GM21529 (cell line): ENCODE results near the gene KCNS3.

ENCODE experiments used
- ATAC-seq: cut with Tn5 transposase; IDR thresholded peaks from one replicate; pipeline ENCODE4 v1.9.1; 2021; ENCODE audit not compliant: unreplicated experiment

Gene KCNS3

GRCh38 chr2:17877811-17878280 is 621 bp upstream of the KCNS3 start:
- ATAC-seq, result peak; percentile 25

DNA sequence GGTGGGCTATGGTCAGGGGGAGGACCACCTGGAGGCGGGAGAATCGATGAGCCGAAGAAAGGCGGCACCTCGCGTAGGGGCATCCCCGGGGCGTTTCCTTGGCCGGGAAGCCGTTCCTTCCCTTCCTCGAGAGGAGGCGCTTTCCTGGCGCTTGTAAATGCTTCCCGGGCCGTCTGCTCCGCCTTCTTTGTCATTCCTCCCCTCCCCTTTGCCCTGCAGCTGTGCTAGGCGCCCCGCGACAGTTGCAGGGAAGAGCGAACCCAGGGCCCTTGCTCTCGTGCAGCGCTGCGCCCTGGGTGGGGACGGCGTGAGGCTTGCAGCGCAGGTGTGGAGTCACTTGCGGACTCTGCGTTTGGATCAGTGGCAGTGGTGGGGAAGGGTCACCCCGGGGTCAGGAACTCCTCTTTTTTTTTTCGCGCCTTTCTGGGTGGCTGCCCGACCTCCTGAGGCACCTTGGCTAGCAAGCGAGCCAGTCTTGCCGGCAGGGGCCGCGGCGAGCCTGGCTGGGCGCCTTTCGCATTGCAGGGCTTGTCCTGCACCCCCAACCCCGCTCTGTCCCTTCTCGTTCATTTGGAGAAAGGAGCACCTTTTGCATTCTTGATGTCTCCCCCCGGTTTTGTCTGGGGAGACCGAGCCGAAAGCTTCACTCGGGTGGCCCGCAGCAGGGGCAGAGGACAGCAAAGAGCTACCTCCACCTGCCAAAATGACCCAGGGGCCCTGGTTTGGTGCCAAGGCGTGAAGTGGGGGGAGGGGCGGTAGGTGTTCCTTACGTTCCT is 858 bp downstream of the KCNS3 start:
- peak; percentile 29 for ATAC-seq

- ATAC-seq, result no peak
These were observed 1.4 kb downstream of the KCNS3 start for GRCh38 chr2:17879913-17880274.

DNA sequence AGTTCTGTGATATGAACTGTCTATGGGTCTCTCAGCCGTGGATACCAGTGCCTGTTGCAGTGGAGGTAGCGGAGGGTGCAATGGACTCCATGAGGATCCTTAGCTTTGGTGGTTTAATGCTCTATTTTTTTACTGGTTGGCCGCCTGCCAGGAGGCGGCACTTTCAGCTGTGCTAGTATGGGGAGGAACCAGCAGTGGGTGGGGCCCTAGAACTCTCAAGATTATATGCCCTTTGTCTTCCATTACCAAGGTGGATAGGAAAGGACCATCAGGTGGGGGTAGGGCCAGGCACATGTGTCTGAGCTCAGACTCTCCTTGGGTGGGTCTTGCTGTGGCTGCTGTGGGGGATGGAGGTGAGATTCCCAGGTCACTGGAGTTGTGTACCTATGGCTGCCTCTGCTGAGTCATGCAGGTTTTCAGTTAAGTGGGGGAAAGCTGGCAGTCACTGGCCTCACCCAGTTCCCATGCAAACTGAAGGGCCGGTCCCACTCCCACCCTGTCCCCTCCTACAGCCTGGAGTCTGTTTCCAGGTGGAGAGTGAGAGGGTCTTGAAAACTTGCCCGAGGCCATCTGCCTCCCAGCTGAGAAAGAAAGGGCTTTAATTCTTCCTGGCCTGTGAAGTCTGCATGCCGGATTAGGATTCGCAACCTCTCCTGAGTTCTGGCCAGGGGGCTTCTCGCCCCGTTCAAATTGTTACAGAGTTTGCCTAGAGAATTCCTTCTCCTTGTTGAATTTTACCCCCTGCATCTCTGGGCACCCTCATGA is 14.5 kb downstream of the KCNS3 start:
- ATAC-seq, result no peak

DNA sequence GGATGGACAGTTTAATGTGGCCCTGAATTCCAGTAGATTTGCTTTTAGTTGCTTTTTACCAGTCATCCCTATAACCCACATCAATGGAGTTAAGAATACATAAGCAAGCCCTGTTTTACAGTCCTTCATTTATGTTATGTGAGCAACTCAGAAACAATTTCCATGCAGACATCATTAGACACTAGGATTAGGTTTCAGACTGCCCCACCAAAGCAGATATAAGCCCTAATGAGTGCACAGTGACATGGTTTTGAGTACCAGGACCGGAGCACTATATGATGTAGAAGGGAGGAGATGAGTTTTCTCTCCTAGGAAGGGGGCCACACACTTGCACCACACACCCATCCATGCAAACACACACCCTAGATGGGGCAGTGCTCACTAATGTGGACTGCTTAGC is 15.5 kb downstream of the KCNS3 start:
- no peak for ATAC-seq

GRCh38 chr2:17894556-17894955 is 16.1 kb downstream of the KCNS3 start:
- no peak for ATAC-seq

DNA sequence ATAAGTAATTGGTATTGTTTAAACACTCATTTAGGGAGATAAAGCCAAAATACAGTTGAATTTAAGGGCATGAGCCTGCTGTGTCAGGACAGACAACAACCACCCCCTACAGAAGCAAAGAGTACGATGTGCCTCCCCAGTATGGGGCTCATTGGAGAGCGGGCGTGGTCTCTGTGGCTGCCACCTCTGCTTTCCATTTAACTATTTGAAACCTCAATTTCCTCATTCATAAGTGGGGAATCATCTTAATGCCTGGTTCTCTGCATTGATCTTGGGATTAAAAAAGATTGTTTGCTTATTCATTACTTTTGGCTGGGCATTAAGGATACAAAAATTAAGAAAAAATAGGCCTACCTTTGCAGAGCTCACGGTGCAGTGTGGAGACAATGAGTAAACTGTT is 21.4 kb downstream of the KCNS3 start:
- no peak for ATAC-seq

- ATAC-seq, result no peak
These were observed 22.8 kb downstream of the KCNS3 start for GRCh38 chr2:17901246-17901645.

DNA sequence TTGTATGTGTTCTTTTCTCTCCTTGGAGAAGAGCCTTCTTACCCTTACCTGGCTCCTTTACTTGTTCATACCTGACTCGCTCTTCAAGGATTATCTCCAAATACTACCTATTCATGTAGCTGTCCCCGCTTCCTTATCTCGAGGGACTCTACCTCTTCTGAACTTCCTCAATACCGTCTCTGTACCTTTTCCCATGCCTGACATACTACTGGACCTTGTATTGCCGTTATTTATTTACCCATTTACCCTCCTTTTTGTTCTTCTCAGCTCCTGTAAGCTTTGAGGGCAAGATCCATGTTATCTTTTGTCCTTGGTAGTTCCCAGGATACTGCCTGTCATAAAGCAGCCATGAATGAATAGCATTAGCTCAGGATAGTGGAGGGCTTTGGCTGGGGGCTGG is 32.5 kb downstream of the KCNS3 start:
- no peak for ATAC-seq

DNA sequence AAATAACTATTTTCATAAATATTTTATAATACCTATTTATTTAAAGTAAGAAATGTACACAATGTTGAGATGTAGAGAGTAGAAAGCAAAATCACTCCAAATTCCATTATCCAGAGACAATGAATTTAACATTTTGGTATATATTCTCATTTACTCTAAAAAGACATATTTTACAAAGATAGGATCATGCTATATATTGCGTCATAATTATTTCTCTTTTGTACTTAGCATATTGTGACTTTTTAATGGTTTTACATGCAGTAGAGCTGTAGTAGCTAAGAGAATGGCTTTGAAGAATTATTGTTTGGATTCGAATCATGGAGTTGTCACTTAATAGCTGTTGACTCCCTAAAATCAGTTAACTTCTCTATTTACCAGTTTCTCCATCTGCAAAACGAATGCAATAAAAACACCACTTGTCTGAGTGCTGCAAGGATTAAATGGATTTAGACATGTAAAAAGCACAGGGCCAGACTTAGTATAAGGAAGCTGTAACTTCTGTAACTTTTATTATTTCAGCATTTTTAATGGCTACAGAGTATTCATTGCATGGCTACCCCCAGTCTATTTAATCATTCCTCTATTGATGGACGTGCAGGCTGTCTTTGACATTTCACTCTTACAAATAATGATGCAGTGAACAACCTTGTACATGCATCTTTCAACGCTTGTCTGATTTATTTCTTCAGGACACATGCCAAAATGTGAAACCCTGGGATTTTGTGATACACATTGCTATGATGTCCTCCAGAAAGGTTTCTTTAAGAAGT is 33.2 kb downstream of the KCNS3 start:
- ATAC-seq, result peak; percentile 16

DNA sequence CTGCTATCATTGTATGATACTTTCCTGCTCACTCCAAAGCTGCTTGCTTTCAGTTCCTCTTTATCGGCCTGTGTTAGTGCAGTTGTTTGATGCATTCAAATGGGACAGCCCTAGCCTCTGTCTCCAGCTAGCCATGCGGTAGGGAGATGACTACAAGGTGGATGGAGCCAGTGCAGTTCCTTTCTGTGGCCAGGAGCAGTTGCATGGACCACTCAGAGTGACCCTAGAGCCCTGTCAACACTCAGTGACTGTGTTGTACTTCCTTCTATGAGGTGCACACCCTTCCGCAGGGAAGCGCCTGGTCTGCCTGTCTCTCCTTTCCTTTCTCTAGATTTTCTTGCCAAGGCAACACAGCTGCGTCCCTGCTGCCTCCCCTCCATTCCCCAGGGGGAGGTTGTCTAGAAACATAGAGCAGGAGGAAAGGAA is 33.8 kb downstream of the KCNS3 start:
- peak; percentile 99 for ATAC-seq

DNA sequence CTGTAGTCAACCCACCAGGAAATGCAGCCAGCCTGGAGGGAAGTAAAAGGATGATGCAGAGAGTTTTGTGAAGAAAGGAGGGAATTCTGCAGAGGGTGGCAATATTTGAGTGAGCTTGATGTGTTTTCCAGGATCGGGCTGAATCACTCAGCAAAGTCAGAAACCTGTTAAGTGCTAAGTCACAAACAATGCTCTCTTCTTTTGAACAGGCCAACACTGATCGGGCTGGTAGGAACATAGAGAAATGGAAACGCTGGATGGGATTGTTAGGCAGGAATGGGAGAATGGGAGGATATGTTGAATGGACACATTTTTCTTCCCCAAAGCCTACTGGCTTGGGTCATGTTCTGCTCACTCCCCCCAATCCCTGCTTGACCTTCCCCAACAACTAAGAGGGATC is 36.6 kb downstream of the KCNS3 start:
- no peak for ATAC-seq

GRCh38 chr2:17915811-17916518 is 37.5 kb downstream of the KCNS3 start:
- ATAC-seq, result no peak

GRCh38 chr2:17916584-17916983 is 38.1 kb downstream of the KCNS3 start:
- ATAC-seq, result no peak

DNA sequence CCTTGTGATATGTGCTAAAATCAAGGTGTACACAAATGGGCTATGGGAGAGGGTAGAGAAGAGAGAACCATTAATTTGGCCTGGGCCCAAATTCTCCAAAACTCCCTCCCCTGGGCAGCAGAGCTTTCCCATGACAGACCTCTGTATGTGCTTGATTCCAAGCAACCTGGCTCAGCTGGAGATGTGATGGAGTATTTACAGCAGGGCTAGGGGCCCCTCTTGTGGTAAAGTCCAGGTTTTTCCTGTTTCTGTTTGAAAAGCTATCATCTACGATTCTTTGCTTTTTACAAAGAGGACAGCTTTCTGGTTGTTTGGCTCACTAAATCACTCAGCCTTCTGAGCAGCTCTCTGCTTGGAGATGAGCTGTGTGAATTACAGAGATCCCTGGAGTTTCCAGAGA is 40.3 kb downstream of the KCNS3 start:
- no peak for ATAC-seq

- no peak for ATAC-seq
These were observed 52.3 kb downstream of the KCNS3 start for GRCh38 chr2:17930773-17931172.

DNA sequence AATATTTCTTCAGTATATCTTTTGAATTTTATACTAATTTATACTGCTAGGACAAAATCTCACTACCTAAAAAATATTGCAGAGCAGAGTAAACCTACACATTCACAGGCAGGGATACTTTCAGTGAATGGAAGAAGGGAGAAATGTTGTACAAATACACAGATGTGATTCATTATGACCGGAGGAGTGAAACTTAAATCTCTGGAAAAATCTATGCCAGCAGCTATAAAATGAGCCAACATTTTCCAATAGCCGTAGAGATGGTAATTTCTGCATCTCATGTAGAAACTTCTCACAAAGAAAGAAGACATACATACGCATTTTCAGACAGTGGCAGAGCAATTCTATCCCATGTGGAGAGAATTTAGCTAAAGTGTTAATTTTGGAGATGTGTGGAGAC is 54.8 kb downstream of the KCNS3 start:
- ATAC-seq, result no peak

DNA sequence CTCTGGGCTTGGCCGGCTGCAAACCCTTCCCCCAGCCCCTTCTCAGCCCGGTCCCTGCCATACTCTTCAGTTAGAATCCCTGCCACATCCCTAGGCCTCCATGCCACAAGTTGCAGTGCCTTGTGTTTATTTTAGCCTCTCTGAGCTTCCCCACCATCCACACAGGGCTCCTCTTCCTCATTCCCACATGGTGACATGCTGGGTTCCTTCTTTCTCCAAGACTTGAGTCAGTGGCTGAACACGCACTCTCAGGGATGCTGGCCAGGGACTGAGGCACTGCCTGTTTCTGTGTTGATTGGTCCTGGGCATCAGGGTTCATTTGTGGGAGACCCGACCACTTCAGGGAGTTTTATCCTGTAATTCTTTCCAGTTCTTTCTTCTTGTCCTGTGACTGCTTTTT is 56.3 kb downstream of the KCNS3 start:
- ATAC-seq, result no peak

GRCh38 chr2:17935242-17935885 is 56.9 kb downstream of the KCNS3 start:
- no peak for ATAC-seq

GRCh38 chr2:17936599-17936998 is 58.1 kb downstream of the KCNS3 start:
- ATAC-seq, result no peak
